Brain microvascular endothelial cell (primary cell): Measurements from ENCODE around the gene CBX5.
A peak's percentile ranks its signal among the peaks of the same experiment; 100 is the strongest.

Experiments
- DNase-seq: peaks from one replicate; pipeline ENCODE4 v3.0.0-alpha.2; 2020
- H3K27ac ChIP-seq: fragments of 250-450 bp; sonication (Bioruptor Pico); 2 replicates; pipeline ENCODE4 v1.5.1; 2020; ENCODE audit warnings: mild to moderate bottlenecking, moderate library complexity
- H3K27me3 ChIP-seq: fragments of 250-450 bp; sonication (Bioruptor Pico); replicated peaks from 2 replicates; pipeline ENCODE4 v1.5.1; 2020; ENCODE audit warnings: mild to moderate bottlenecking
- H3K36me3 ChIP-seq: fragments of 250-450 bp; sonication (Bioruptor Pico); replicated peaks from 2 replicates; pipeline ENCODE4 v1.5.1; 2020; ENCODE audit warnings: mild to moderate bottlenecking
- H3K4me3 ChIP-seq: 2 replicates; pipeline ENCODE4 v1.5.1; 2011; ENCODE audit warnings: low read depth, mild to moderate bottlenecking, control low read depth, low read length, moderate library complexity
- in situ Hi-C: cut with HindIII; loops from 2 replicates; pipeline ENCODE4 v1.10.0; 2017; ENCODE audit warnings: low sequenced_read_pairs, low pct_ligation_motif_present
- TF ChIP-seq, protein P1 (sequence below): IDR thresholded peaks from 2 replicates; pipeline ENCODE4 v1.5.1; 2011; ENCODE audit warnings: low read depth, mild to moderate bottlenecking, moderate library complexity, low read length, control low read depth, inconsistent platforms; ENCODE audit errors: missing control alignments

The CBX5 gene

DNA sequence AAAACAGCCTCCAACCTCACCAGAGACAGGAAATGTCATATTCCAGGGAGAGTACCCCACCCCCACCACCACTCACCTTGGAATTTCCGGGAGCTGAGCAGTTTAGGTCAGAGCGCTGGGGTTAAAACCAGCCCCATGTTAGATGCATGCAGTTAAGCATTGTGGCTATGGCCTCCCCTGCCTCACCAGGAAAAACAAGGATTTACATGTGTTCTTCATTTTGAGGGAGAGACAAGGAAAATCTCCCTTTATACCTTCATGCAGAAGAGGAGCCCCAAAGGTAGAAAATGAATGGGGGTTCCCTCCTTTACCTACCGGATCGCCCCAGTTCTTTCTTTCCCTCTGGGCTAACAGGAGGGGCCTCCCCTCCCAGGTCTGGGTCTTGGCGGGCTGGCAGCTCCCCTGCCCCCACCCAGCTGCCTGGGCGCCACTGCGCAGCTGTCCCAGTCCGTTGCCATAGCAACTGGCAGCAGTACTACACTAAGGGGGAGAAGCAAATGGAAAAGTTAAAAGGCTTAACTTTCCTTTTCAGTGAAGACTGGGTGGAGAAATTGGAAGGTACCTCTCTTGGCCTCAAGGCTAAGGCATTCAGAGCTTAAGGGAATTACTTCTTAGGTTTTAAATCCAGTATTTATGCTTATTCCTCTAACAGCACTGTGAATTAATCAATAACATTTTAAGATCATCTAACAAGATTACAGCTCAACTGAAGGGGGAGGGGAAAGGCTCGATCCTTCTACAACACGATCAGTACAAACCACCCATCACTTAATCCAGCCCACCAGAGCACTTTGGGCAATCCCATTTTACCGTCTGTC, 20.5 kb downstream of the CBX5 start:
- DNase-seq = peak; percentile 76
- TF ChIP-seq, protein P1, sequence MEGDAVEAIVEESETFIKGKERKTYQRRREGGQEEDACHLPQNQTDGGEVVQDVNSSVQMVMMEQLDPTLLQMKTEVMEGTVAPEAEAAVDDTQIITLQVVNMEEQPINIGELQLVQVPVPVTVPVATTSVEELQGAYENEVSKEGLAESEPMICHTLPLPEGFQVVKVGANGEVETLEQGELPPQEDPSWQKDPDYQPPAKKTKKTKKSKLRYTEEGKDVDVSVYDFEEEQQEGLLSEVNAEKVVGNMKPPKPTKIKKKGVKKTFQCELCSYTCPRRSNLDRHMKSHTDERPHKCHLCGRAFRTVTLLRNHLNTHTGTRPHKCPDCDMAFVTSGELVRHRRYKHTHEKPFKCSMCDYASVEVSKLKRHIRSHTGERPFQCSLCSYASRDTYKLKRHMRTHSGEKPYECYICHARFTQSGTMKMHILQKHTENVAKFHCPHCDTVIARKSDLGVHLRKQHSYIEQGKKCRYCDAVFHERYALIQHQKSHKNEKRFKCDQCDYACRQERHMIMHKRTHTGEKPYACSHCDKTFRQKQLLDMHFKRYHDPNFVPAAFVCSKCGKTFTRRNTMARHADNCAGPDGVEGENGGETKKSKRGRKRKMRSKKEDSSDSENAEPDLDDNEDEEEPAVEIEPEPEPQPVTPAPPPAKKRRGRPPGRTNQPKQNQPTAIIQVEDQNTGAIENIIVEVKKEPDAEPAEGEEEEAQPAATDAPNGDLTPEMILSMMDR = no peak
- Histone ChIP-seq H3K27me3 (no peaks in the 10 kb centered on the region), H3K36me3 (peaks cover 9% of the 10 kb centered on the region), H3K4me3 (peak overlapping the region; percentile 47), H3K27ac (peak overlapping the region; percentile 86)
- in situ Hi-C loops = no loop called here

DNA sequence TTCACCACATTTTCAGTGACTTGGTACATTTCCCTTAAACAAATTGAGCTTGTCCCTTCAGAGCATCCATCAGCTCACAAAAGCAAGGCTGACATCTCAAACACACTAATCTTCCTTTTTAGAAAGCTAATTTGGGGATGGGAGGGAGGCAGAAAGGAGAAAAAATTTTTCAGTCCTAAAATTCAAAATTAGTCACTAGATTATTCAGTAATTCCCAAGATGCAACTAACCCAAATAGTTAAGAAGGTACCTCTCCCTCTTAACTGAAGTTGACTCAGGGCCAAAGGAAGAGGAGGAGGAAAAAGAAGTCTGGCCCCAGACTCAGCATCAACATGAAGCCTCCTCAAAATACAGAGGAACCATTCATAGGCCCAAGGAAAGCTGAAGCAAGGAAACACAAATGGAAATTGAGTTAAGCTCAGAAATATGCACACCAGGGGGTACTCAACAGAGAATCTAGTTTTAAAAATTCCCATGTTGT, 21.7 kb downstream of the CBX5 start:
- Histone ChIP-seq H3K4me3 (no peak overlapping the region), H3K27me3 (no peaks in the 10 kb centered on the region), H3K36me3 (peaks cover 12% of the 10 kb centered on the region), H3K27ac (peak overlapping the region; percentile 86)
- TF ChIP-seq, protein P1 = no peak
- in situ Hi-C loops = no loop called here
- peak; percentile 34 for DNase-seq

DNA sequence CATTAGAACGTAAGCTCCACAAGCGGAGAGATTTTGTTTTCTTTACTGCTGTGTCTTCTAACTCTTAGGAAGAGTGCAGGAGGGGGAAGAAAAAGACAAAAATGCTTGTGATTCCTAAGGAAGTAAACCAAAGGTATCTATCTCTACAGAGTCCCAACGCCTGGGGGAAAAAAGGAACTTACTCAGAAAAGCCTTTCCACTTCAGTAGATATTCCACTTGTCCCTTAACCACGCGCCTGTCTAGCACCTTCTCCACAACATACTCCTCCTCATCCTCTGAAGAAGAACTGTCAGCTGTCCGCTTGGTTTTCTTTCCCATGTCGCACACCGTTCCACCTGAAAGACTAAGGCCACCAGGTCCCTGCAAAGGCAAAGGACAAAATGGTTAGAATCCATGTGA, 22.6 kb downstream of the CBX5 start:
- TF ChIP-seq, protein P1 = no peak
- Histone ChIP-seq H3K27ac (peak overlapping the region; percentile 86), H3K36me3 (peaks cover 12% of the 10 kb centered on the region), H3K4me3 (no peak overlapping the region), H3K27me3 (no peaks in the 10 kb centered on the region)
- in situ Hi-C loops = no loop called here
- DNase-seq = no peak

DNA sequence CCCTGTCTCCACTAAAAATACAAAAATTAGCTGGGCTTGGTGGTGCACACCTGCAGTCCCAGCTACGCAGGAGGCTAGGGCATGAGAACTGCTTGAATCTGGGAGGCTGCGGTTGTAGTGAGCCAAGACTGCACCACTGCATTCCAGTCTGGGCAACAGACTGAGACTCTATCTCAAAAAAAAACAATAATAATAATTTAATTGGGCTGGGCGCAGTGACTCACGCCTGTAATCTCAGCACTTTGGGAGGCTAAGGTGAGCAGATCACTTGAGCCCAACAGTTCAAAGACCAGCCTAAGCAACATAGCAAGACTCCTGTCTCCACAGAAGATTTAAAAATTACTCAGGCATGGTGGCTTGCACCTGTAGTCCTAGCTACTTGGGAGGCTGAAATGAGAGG, 26.7 kb downstream of the CBX5 start:
- TF ChIP-seq, protein P1 = no peak
- in situ Hi-C loops = no loop called here
- Histone ChIP-seq H3K27ac (no peak overlapping the region), H3K36me3 (peaks cover 14% of the 10 kb centered on the region), H3K27me3 (no peaks in the 10 kb centered on the region), H3K4me3 (no peak overlapping the region)
- no peak for DNase-seq

DNA sequence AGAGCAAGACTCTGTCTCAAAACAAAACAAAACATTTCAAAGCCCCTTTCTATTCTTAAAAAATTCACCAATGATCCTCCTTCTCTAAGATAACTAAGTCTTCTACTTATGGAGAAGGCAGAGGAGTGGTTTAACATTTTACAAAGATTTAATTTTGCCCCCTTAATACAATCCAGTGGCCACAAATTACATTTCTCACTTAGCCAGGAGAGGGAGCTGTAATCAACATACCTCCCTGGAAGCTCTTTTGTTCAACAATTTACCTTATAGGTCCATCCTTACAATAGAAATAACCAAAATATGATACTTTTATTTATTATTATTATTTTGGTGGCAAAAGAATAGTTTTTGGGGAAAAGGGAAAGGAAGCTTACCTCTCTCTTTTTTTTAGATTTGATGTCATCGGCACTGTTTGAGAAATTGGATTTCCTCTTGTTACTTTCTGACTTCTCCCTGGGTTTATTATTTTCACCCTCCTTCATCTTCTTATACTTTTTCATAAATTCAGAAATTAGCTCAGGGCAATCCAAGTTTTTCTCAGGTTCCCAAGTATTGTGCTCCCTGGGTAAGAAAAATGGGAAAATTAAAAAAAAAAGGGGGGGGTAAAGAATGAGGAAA, 28.1 kb downstream of the CBX5 start:
- no peaks in the 10 kb centered on the region for H3K27me3 ChIP-seq
- no peak overlapping the region for H3K27ac ChIP-seq
- TF ChIP-seq, protein P1 = peak; percentile 62
- in situ Hi-C loops = no loop called here
- DNase-seq = peak; percentile 59
- no peak overlapping the region for H3K4me3 ChIP-seq
- peaks cover 15% of the 10 kb centered on the region for H3K36me3 ChIP-seq
